Sigmoid colon (tissue), 7 donors: ENCODE results near the gene RBPMS2. TPM values are rescaled to one million over a fixed set of nuclear protein-coding genes. Genes with fewer than 3 reads are reported as not detected.
"Not testable (repeated sequence)": the region's sequence is repeated elsewhere in the genome, so short reads cannot be mapped to it uniquely, and the experiment has no call there.

Experiments used
- DNase-seq: peaks from one replicate; pipeline ENCODE4 v3.0.0-alpha.2; 2019
- H3K27ac ChIP-seq, 4 donors: fragments of 200-600 bp; sonication (generic); one replicate each; pipeline ENCODE4 v1.5.1; 2016 to 2019; ENCODE audit warnings: mild to moderate bottlenecking in 1 of 4
- H3K27me3 ChIP-seq, 3 donors: fragments of 200-600 bp; sonication (generic); one replicate each; pipeline ENCODE4 v1.5.1; 2019; ENCODE audit warnings: mild to moderate bottlenecking in 1 of 3
- H3K36me3 ChIP-seq, 4 donors: fragments of 200-600 bp; sonication (generic); one replicate each; pipeline ENCODE4 v1.5.1; 2016 to 2019
- H3K4me1 ChIP-seq, 4 donors: fragments of 200-600 bp; sonication (generic); one replicate each; pipeline ENCODE4 v1.5.1; 2017 to 2019
- H3K4me3 ChIP-seq, 4 donors: fragments of 200-600 bp; sonication (generic); one replicate each; pipeline ENCODE4 v1.5.1; 2017 to 2019; ENCODE audit warnings: mild to moderate bottlenecking in 2 of 4, moderate library complexity in 1 of 4
- H3K9me3 ChIP-seq, 4 donors: fragments of 200-600 bp in 3 of 4; sonication (generic) in 3 of 4; one replicate each; pipeline versions ENCODE4 v1.5.1 to v1.6.1; 2013 to 2019
- CTCF ChIP-seq, 4 experiments: fragments of 450-650 bp in 3 of 4; fragments of 200-600 bp in 1 of 4; IDR thresholded peaks; one replicate each; pipeline ENCODE4 v1.5.1; 2016 to 2019; ENCODE audit warnings: antibody characterized with exemption in 4 of 4, mild to moderate bottlenecking in 3 of 4, moderate library complexity in 2 of 4
- EP300 ChIP-seq, 4 donors: sonication (generic); formaldehyde crosslinking; IDR thresholded peaks; one replicate each; pipeline ENCODE4 v1.6.1; 2017; ENCODE audit warnings: antibody characterized with exemption in 4 of 4
- POLR2A ChIP-seq, 2 donors: fragments of 450-650 bp; IDR thresholded peaks; one replicate each; pipeline ENCODE4 v1.6.1; 2016; ENCODE audit warnings: antibody characterized with exemption in 2 of 2, mild to moderate bottlenecking in 2 of 2, moderate library complexity in 2 of 2
- POLR2AphosphoS5 ChIP-seq, 4 donors: sonication (generic); formaldehyde crosslinking; IDR thresholded peaks; one replicate each; pipeline ENCODE4 v1.6.1; 2017; ENCODE audit warnings: antibody characterized with exemption in 4 of 4
- WGBS, 2 donors: extraction: QIAGEN DNeasy Blood & Tissue Kit; methylation state at CpG; one replicate each; pipeline ENCODE4 v1.1.7; 2013; 5-methylcytosine and 5-hydroxymethylcytosine counted together
- intact Hi-C: fragments of 100-400 bp; cut with DNase I; formaldehyde crosslinking; loops from one replicate; pipeline ENCODE4 v1.15.1; 2023
- polyA plus RNA-seq, 3 donors: library from polyadenylated mRNA; stranded (reverse); fragments of 200-250 nt; gene quantifications; one replicate each; pipeline ENCODE4 v1.2.3, GENCODE V29; 2013
- total RNA-seq, 4 donors: library from RNA; depleted of rRNA; stranded (reverse); fragments of >200 nt; gene quantifications; one replicate each; pipeline ENCODE4 v1.1.0, GENCODE V29; 2016
- donor health status: healthy with polysubstance abuse.
- donor health status: Bipolar disorder and iron deficiency.
- donor health status: healthy.

RBPMS2 gene
- total RNA-seq (10 to 100 TPM; 22.1 to 58.2 (median 23.6) TPM), polyA plus RNA-seq (1 to 10 TPM in 2 of 3 donors, under 1 TPM in 1; 0.69 to 7.3 (median 4.8) TPM)

GRCh38 chr15:64775551-64776401 lies at the start of gene RBPMS2:
Gene RBPMS2 (minus strand): TSS chr15:64775589. CDS start chr15:64775319, 270 bp downstream.
- Histone ChIP-seq H3K4me1 (peaks cover 0 to 49% (median 38%) of the 10 kb centered on the region in 4 donors), H3K9me3 (no peaks in the 10 kb centered on the region), H3K4me3 (peak within 1 kb of the TSS; percentile 66 to 96 (median 90)), H3K27me3 (no peaks in the 10 kb centered on the region), H3K36me3 (no peaks in the 10 kb centered on the region), H3K27ac (peak within 1 kb of the TSS; percentile 95 to 99 (median 96))
- intact Hi-C loops = loop anchor here (2.0 to 5.0 kb wide), 2 partner anchors 25 to 33 kb away; no protein-coding TSS in a partner anchor
- peak; percentile 74 for DNase-seq
- peak; percentile 9 to 69 (median 46) for TF ChIP-seq POLR2AphosphoS5 (IDR thresholded peaks at IDR 0.05)
- TF ChIP-seq POLR2A (IDR thresholded peaks at IDR 0.05) = peak in 1 of 2 donors; percentile 29
- TF ChIP-seq EP300 (IDR thresholded peaks at IDR 0.05) = no peak
- no peak for TF ChIP-seq CTCF (IDR thresholded peaks at IDR 0.05)
- 1% methylated on average over 85 to 87 of the region's 90 CpGs for WGBS, 2 donors

DNA sequence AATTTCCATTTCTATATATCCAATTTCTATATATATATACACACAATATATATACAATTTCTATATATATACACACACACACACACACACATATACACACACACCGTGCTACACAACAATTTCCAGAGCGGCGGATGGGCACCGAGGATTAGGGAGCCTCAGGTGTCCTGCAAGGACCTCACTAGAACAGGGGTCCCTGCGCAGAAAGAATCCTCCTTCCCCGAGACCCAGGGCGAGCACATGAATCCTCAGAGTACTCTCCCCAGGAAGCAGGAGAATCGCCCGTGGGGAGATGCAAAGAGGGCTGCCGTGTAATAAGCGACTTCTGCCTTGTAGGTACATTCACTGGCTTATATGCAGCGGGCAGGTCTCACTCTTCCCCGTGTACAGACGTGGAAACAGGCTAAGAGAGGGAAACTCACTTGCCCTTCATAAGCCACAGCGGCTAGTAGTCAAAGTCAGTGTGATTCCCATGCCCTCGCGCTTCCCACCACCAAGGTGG lies 49.6 kb upstream of the RBPMS2 start:
- WGBS, 2 donors = 1 to 2% methylated on average over 17 of the region's 17 CpGs
- peak overlapping the region; percentile 71 to 82 (median 76) for H3K27ac ChIP-seq
- intact Hi-C loops = no loop called here
- H3K4me3 ChIP-seq = peak overlapping the region; percentile 12 to 45 (median 40)
- H3K36me3 ChIP-seq = no peaks in the 10 kb centered on the region
- TF ChIP-seq EP300 (IDR thresholded peaks at IDR 0.05) (no peak), CTCF (IDR thresholded peaks at IDR 0.05) (no peak), POLR2AphosphoS5 (IDR thresholded peaks at IDR 0.05) (no peak), POLR2A (IDR thresholded peaks at IDR 0.05) (no peak)
- DNase-seq = peak; percentile 50
- H3K9me3 ChIP-seq = no peaks in the 10 kb centered on the region
- no peaks in the 10 kb centered on the region for H3K27me3 ChIP-seq
- peaks cover 0 to 29% (median 23%) of the 10 kb centered on the region in 4 donors for H3K4me1 ChIP-seq

GRCh38 chr15:64816452-64816851 lies 41.1 kb upstream of the RBPMS2 start:
- TF ChIP-seq EP300 (IDR thresholded peaks at IDR 0.05) (no peak), CTCF (IDR thresholded peaks at IDR 0.05) (no peak), POLR2A (IDR thresholded peaks at IDR 0.05) (no peak), POLR2AphosphoS5 (IDR thresholded peaks at IDR 0.05) (no peak)
- 76 to 90% methylated on average over 13 of the region's 13 CpGs for WGBS, 2 donors
- no peaks in the 10 kb centered on the region for H3K27me3 ChIP-seq
- no peaks in the 10 kb centered on the region for H3K36me3 ChIP-seq
- no peak overlapping the region for H3K4me3 ChIP-seq
- intact Hi-C loops = no loop called here
- no peaks in the 10 kb centered on the region for H3K4me1 ChIP-seq
- DNase-seq = no peak
- H3K27ac ChIP-seq = no peak overlapping the region
- no peaks in the 10 kb centered on the region for H3K9me3 ChIP-seq

DNA sequence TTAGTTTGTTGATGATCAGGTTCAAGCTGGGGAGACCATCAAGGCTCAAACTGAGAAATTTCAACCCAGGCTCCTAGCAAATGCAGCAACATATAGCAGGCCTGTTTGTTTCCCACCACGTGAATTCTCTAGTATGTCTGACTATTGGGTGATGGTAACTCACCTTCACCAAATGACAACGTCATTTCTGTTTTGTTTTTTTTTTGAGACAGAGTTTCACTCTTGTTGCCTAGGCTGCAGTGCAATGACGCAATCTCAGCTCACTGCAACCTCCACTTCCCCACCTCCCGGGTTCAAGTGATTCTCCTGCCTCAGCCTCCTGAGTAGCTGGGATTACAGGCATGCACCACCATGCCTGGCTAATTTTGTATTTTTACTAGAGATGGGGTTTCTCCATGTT lies 39.6 kb upstream of the RBPMS2 start:
- H3K9me3 ChIP-seq, H3K4me3 ChIP-seq, intact Hi-C loops, H3K36me3 ChIP-seq, DNase-seq, H3K4me1 ChIP-seq, H3K27ac ChIP-seq, H3K27me3 ChIP-seq: not testable (repeated sequence)
- 80 to 81% methylated on average over 4 of the region's 4 CpGs for WGBS, 2 donors

GRCh38 chr15:64814283-64814682 lies 38.9 kb upstream of the RBPMS2 start:
- WGBS, 2 donors = 96 to 97% methylated on average over 8 of the region's 8 CpGs
- DNase-seq, intact Hi-C loops: not testable (repeated sequence)

More at GRCh38 chr15:64814283-64814682, 38.9 kb upstream of the RBPMS2 start:
- not testable (repeated sequence) for H3K27ac ChIP-seq, H3K36me3 ChIP-seq, H3K27me3 ChIP-seq, H3K9me3 ChIP-seq, H3K4me3 ChIP-seq
- peaks cover 0 to 14% (median 13%) of the 10 kb centered on the region in 4 donors for H3K4me1 ChIP-seq
